Gastrocnemius medialis (tissue), 4 donors: ENCODE results near the gene ZNF407. TPM values are rescaled to one million over a fixed set of nuclear protein-coding genes. Genes with fewer than 3 reads are reported as not detected.

Source experiments
- ATAC-seq, 2 donors: fragments of 150-250 bp; one replicate each; pipeline ENCODE4 v1.9.1; 2016
- DNase-seq, 2 donors: peaks; one replicate each; pipeline ENCODE4 v3.0.0-alpha.2; 2019
- H3K27ac ChIP-seq, 4 donors: fragments of 200-600 bp; sonication (generic); 1 replicate in 1 of 4; 2 replicates in 3 of 4; pipeline ENCODE4 v1.5.1; 2016 to 2018; ENCODE audit warnings: mild to moderate bottlenecking in 2 of 4, moderate library complexity in 1 of 4
- H3K27me3 ChIP-seq, 3 donors: fragments of 200-600 bp; sonication (generic) in 2 of 3; 1 replicate in 1 of 3; 2 replicates in 2 of 3; pipeline versions ENCODE4 v1.5.1 to v1.6.0; 2016 to 2019; ENCODE audit warnings: mild to moderate bottlenecking in 1 of 3, moderate library complexity in 1 of 3
- H3K36me3 ChIP-seq, 2 donors: fragments of 200-600 bp; sonication (generic) in 1 of 2; one replicate each; pipeline ENCODE4 v1.5.1; 2017 to 2018
- H3K4me1 ChIP-seq, 2 donors: fragments of 200-600 bp; sonication (generic) in 1 of 2; one replicate each; pipeline ENCODE4 v1.5.1; 2016 to 2017; ENCODE audit warnings: mild to moderate bottlenecking in 2 of 2
- H3K4me3 ChIP-seq, 4 donors: fragments of 200-600 bp; sonication (generic) in 3 of 4; 1 replicate in 1 of 4; 2 replicates in 3 of 4; pipeline ENCODE4 v1.5.1; 2016 to 2019; ENCODE audit warnings: mild to moderate bottlenecking in 2 of 4
- H3K9me3 ChIP-seq, 3 donors: fragments of 200-600 bp; sonication (generic) in 2 of 3; 1 replicate in 1 of 3; 2 replicates in 2 of 3; pipeline ENCODE4 v1.5.1; 2016 to 2019
- CTCF ChIP-seq, 5 experiments: fragments of 450-650 bp in 3 of 5; fragments of 200-600 bp in 2 of 5; sonication (generic) in 2 of 5; IDR thresholded peaks in 4 of 5; conservative IDR thresholded peaks in 1 of 5; 1 replicate in 4 of 5; 2 replicates in 1 of 5; pipeline ENCODE4 v1.5.1; 2016 to 2019; ENCODE audit warnings: antibody characterized with exemption in 5 of 5, mild to moderate bottlenecking in 3 of 5, moderate library complexity in 3 of 5
- POLR2A ChIP-seq, 2 donors: fragments of 450-650 bp; IDR thresholded peaks; one replicate each; pipeline ENCODE4 v1.6.1; 2017; ENCODE audit warnings: antibody characterized with exemption in 2 of 2, mild to moderate bottlenecking in 2 of 2, moderate library complexity in 2 of 2
- in situ Hi-C, 4 donors: fragments of 200-750 bp; cut with MboI; loops; one replicate each; pipeline versions ENCODE4 v1.15.0 to v1.8.0; 2017; ENCODE audit warnings: low sequenced_read_pairs in 4 of 4
- intact Hi-C: fragments of 100-400 bp; cut with DNase I; formaldehyde crosslinking; loops from one replicate; pipeline ENCODE4 v1.15.1; 2023; ENCODE audit warnings: low total_unique reads
- total RNA-seq, 4 donors: library from RNA; depleted of rRNA; stranded (reverse); fragments of >200 nt; gene quantifications; one replicate each; pipeline versions ENCODE4 v1.1.0 to v1.2.3, GENCODE V29; 2016

ZNF407 gene
- total RNA-seq, 4 donors from 2014 or later, result 5.9 to 11.4 (median 9.2) TPM

GRCh38 chr18:74630804-74631203 lies 33.1 kb downstream of the ZNF407 start:
- ATAC-seq (no peak), DNase-seq (no peak)
- no peaks in the 10 kb centered on the region for H3K27me3 ChIP-seq
- H3K9me3 ChIP-seq, result no peaks in the 10 kb centered on the region
- intact Hi-C loops (no loop called here), in situ Hi-C loops (no loop called here)
- no peak overlapping the region for H3K4me3 ChIP-seq
- H3K36me3 ChIP-seq, result peaks cover 0 to 20% of the 10 kb centered on the region in 2 donors
- no peak overlapping the region for H3K27ac ChIP-seq
- H3K4me1 ChIP-seq, result no peaks in the 10 kb centered on the region
- TF ChIP-seq CTCF (IDR thresholded peaks at IDR 0.05 in 4 of 5, conservative IDR thresholded peaks at IDR 0.05 in 1 of 5) (no peak), POLR2A (IDR thresholded peaks at IDR 0.05) (no peak)

- Histone ChIP-seq H3K9me3 (no peaks in the 10 kb centered on the region), H3K27me3 (no peaks in the 10 kb centered on the region), H3K4me3 (no peak overlapping the region), H3K27ac (no peak overlapping the region), H3K36me3 (peaks cover 0 to 20% of the 10 kb centered on the region in 2 donors), H3K4me1 (no peaks in the 10 kb centered on the region)
- ATAC-seq, result no peak
- intact Hi-C loops, result no loop called here
- DNase-seq, result no peak
- in situ Hi-C loops, result no loop called here
- no peak for TF ChIP-seq POLR2A (IDR thresholded peaks at IDR 0.05)
- TF ChIP-seq CTCF (IDR thresholded peaks at IDR 0.05 in 4 of 5, conservative IDR thresholded peaks at IDR 0.05 in 1 of 5), result no peak
Observed at GRCh38 chr18:74631212-74631611, 33.5 kb downstream of the ZNF407 start.

GRCh38 chr18:74631623-74632350 lies 34.1 kb downstream of the ZNF407 start:
- in situ Hi-C loops (no loop called here), intact Hi-C loops (no loop called here)
- Histone ChIP-seq H3K27ac (no peak overlapping the region), H3K27me3 (no peaks in the 10 kb centered on the region), H3K36me3 (peaks cover 0 to 20% of the 10 kb centered on the region in 2 donors), H3K4me3 (no peak overlapping the region), H3K9me3 (no peaks in the 10 kb centered on the region), H3K4me1 (no peaks in the 10 kb centered on the region)
- ATAC-seq (no peak), DNase-seq (no peak)
- TF ChIP-seq POLR2A (IDR thresholded peaks at IDR 0.05) (no peak), CTCF (IDR thresholded peaks at IDR 0.05 in 4 of 5, conservative IDR thresholded peaks at IDR 0.05 in 1 of 5) (no peak)

GRCh38 chr18:74632351-74632679 lies 34.6 kb downstream of the ZNF407 start:
- in situ Hi-C loops (no loop called here), intact Hi-C loops (no loop called here)
- Histone ChIP-seq H3K27me3 (no peaks in the 10 kb centered on the region), H3K36me3 (peaks cover 0 to 20% of the 10 kb centered on the region in 2 donors), H3K27ac (no peak overlapping the region), H3K9me3 (no peaks in the 10 kb centered on the region), H3K4me3 (no peak overlapping the region), H3K4me1 (no peaks in the 10 kb centered on the region)
- TF ChIP-seq POLR2A (IDR thresholded peaks at IDR 0.05) (no peak), CTCF (IDR thresholded peaks at IDR 0.05 in 4 of 5, conservative IDR thresholded peaks at IDR 0.05 in 1 of 5) (no peak)
- DNase-seq, result no peak
- ATAC-seq, result no peak

- Histone ChIP-seq H3K4me3 (no peak overlapping the region), H3K27ac (no peak overlapping the region), H3K9me3 (no peaks in the 10 kb centered on the region), H3K36me3 (peaks cover 0 to 20% of the 10 kb centered on the region in 2 donors), H3K27me3 (no peaks in the 10 kb centered on the region), H3K4me1 (no peaks in the 10 kb centered on the region)
- intact Hi-C loops, result no loop called here
- DNase-seq, result no peak
- TF ChIP-seq CTCF (IDR thresholded peaks at IDR 0.05 in 4 of 5, conservative IDR thresholded peaks at IDR 0.05 in 1 of 5) (no peak), POLR2A (IDR thresholded peaks at IDR 0.05) (no peak)
- in situ Hi-C loops, result no loop called here
- no peak for ATAC-seq
Observed at GRCh38 chr18:74632856-74633255, 35.2 kb downstream of the ZNF407 start.
